ENCODE data around the gene PHF19.

- TF ChIP-seq POLR2AphosphoS5 (IDR thresholded peaks at IDR 0.05; ENCODE audit: borderline replicate concordance, low read depth, low read length) (no peak), EZH2 (IDR thresholded peaks at IDR 0.05) (no peak)
These were observed 44.7 kb upstream of the PHF19 start for GRCh38 chr9:120921661-120922181.
